Immature natural killer cell (primary cell): ENCODE measurements around the gene AP4M1. TPM values are rescaled to one million over a fixed set of nuclear protein-coding genes. Genes with fewer than 3 reads are reported as not detected.

Experiments
- DNase-seq, 3 donors: peaks; one replicate each; pipeline ENCODE4 v3.0.0; 2022; ENCODE audit warnings: mixed read lengths in 1 of 3
- H3K27ac Mint-ChIP-seq, 6 donors: one replicate each; pipeline ENCODE4 v1.8.0; 2020; ENCODE audit warnings: mixed read lengths in 6 of 6, mild to moderate bottlenecking in 5 of 6, inconsistent platforms in 4 of 6, moderate library complexity in 3 of 6
- H3K27me3 Mint-ChIP-seq, 3 donors: one replicate each; pipeline ENCODE4 v1.8.0; 2020 to 2021; ENCODE audit warnings: low read depth in 3 of 3, mild to moderate bottlenecking in 3 of 3, mixed read lengths in 3 of 3, moderate library complexity in 3 of 3, inconsistent platforms in 1 of 3
- H3K36me3 Mint-ChIP-seq, 3 donors: one replicate each; pipeline ENCODE4 v1.8.0; 2020; ENCODE audit warnings: mixed read lengths in 3 of 3, inconsistent platforms in 2 of 3, mild to moderate bottlenecking in 2 of 3
- H3K4me1 Mint-ChIP-seq, 2 donors: one replicate each; pipeline ENCODE4 v1.8.0; 2020; ENCODE audit warnings: inconsistent platforms in 2 of 2, mild to moderate bottlenecking in 2 of 2, mixed read lengths in 2 of 2, moderate library complexity in 1 of 2
- H3K4me3 Mint-ChIP-seq, 5 donors: one replicate each; pipeline ENCODE4 v1.8.0; 2020; ENCODE audit warnings: mild to moderate bottlenecking in 5 of 5, mixed read lengths in 5 of 5, inconsistent platforms in 3 of 5, moderate library complexity in 3 of 5
- H3K9me3 Mint-ChIP-seq, 6 donors: one replicate each; pipeline ENCODE4 v1.8.0; 2020; ENCODE audit warnings: mild to moderate bottlenecking in 6 of 6, mixed read lengths in 6 of 6, inconsistent platforms in 4 of 6, moderate library complexity in 3 of 6
- polyA plus RNA-seq, 3 donors: library from polyadenylated mRNA; unstranded; fragments of 300-500 nt; fragmentation: Illumina TruSeq; gene quantifications; one replicate each; pipeline ENCODE4 v1.2.3, GENCODE V29; 2021

AP4M1 gene
- polyA plus RNA-seq, 3 donors from 2014 or later: 7.1 to 12.9 (median 8.8) TPM

GRCh38 chr7:100154651-100155491, 53.4 kb downstream of the AP4M1 start:
- Mint-ChIP-seq H3K4me3 (peak overlapping the region in 1 of 5 donors; percentile 56), H3K27ac (no peak overlapping the region), H3K4me1 (peaks cover 45 to 51% of the 10 kb centered on the region in 2 donors), H3K9me3 (no peaks in the 10 kb centered on the region), H3K36me3 (peaks cover 9 to 14% (median 10%) of the 10 kb centered on the region in 3 donors), H3K27me3 (peaks cover 0 to 9% (median 4%) of the 10 kb centered on the region in 3 donors)
- DNase-seq: no peak

- H3K36me3 Mint-ChIP-seq: peaks cover 4 to 8% (median 6%) of the 10 kb centered on the region in 3 donors
- no peaks in the 10 kb centered on the region for H3K9me3 Mint-ChIP-seq
- H3K4me1 Mint-ChIP-seq: peaks cover 38 to 42% of the 10 kb centered on the region in 2 donors
- H3K4me3 Mint-ChIP-seq: peak overlapping the region in 3 of 5 donors; percentile 9 to 56 (median 18)
- peaks cover 0 to 9% (median 4%) of the 10 kb centered on the region in 3 donors for H3K27me3 Mint-ChIP-seq
- peak overlapping the region in 4 of 6 donors; percentile 47 to 83 (median 66) for H3K27ac Mint-ChIP-seq
- no peak for DNase-seq
Observed at GRCh38 chr7:100155553-100156317, 54.3 kb downstream of the AP4M1 start.

- H3K9me3 Mint-ChIP-seq: no peaks in the 10 kb centered on the region
- DNase-seq: no peak
- H3K36me3 Mint-ChIP-seq: peaks cover 4 to 8% (median 6%) of the 10 kb centered on the region in 3 donors
- peak overlapping the region; percentile 48 to 86 (median 70) for H3K4me3 Mint-ChIP-seq
- peak overlapping the region; percentile 67 to 84 (median 81) for H3K27ac Mint-ChIP-seq
- H3K4me1 Mint-ChIP-seq: peaks cover 38 to 42% of the 10 kb centered on the region in 2 donors
- H3K27me3 Mint-ChIP-seq: peaks cover 0 to 9% (median 4%) of the 10 kb centered on the region in 3 donors
Observed at GRCh38 chr7:100156331-100157068, 55.1 kb downstream of the AP4M1 start.

GRCh38 chr7:100157069-100157333, 55.6 kb downstream of the AP4M1 start:
- Mint-ChIP-seq H3K9me3 (no peaks in the 10 kb centered on the region), H3K4me3 (peak overlapping the region; percentile 48 to 86 (median 70)), H3K4me1 (peaks cover 36 to 37% of the 10 kb centered on the region in 2 donors), H3K27ac (peak overlapping the region; percentile 67 to 93 (median 81)), H3K36me3 (peaks cover 4 to 8% (median 6%) of the 10 kb centered on the region in 3 donors), H3K27me3 (peaks cover 0 to 12% (median 4%) of the 10 kb centered on the region in 3 donors)
- DNase-seq: no peak

- no peak for DNase-seq
- Mint-ChIP-seq H3K4me1 (peaks cover 32% of the 10 kb centered on the region in 2 donors), H3K9me3 (no peaks in the 10 kb centered on the region), H3K27ac (peak overlapping the region; percentile 70 to 94 (median 90)), H3K36me3 (peaks cover 1 to 4% (median 1%) of the 10 kb centered on the region in 3 donors), H3K4me3 (peak overlapping the region; percentile 83 to 90 (median 86)), H3K27me3 (peaks cover 0 to 12% (median 5%) of the 10 kb centered on the region in 3 donors)
Observed at GRCh38 chr7:100157334-100158228, 56.1 kb downstream of the AP4M1 start.

Other genes starting within 250 kb of the AP4M1 start
- gene OR2AE1, start 224.6 kb upstream of the AP4M1 start, polyA plus RNA-seq: not detected
- gene TRIM4, start 182.1 kb upstream of the AP4M1 start, polyA plus RNA-seq: 10 to 100 TPM; 14.0 to 23.9 (median 14.7) TPM
- not detected for gene GJC3, start 172.0 kb upstream of the AP4M1 start, polyA plus RNA-seq
- not detected for gene AZGP1, start 125.6 kb upstream of the AP4M1 start, polyA plus RNA-seq
- gene ZKSCAN1, start 86.0 kb upstream of the AP4M1 start, polyA plus RNA-seq: 10 to 100 TPM; 14.4 to 48.9 (median 18.7) TPM
- gene ZSCAN21, start 51.9 kb upstream of the AP4M1 start, polyA plus RNA-seq: 1 to 10 TPM; 2.3 to 9.8 (median 4.0) TPM
- gene ZNF3, start 19.9 kb upstream of the AP4M1 start, polyA plus RNA-seq: 10 to 100 TPM in 2 of 3 donors, 1 to 10 TPM in 1; 5.2 to 21.2 (median 12.2) TPM
- gene COPS6, start 12.7 kb upstream of the AP4M1 start, polyA plus RNA-seq: 100 to 1,000 TPM; 163 to 289 (median 163) TPM
- gene MCM7, start 246 bp upstream of the AP4M1 start, polyA plus RNA-seq: 10 to 100 TPM; 40.3 to 59.0 (median 54.4) TPM
- gene TAF6, start 17.7 kb downstream of the AP4M1 start, polyA plus RNA-seq: 10 to 100 TPM; 15.3 to 34.8 (median 17.3) TPM
- gene CNPY4, start 18.0 kb downstream of the AP4M1 start, polyA plus RNA-seq: 10 to 100 TPM; 14.2 to 18.5 (median 17.7) TPM
- gene MBLAC1, start 25.3 kb downstream of the AP4M1 start, polyA plus RNA-seq: 1 to 10 TPM; 2.2 to 2.6 (median 2.4) TPM
- gene LAMTOR4, start 47.3 kb downstream of the AP4M1 start, polyA plus RNA-seq: 100 to 1,000 TPM; 408 to 587 (median 569) TPM
- gene TRAPPC14, start 57.1 kb downstream of the AP4M1 start, polyA plus RNA-seq: 1 to 10 TPM in 2 of 3 donors, under 1 TPM in 1; 0.71 to 2.9 (median 1.8) TPM
- gene GAL3ST4, start 67.0 kb downstream of the AP4M1 start, polyA plus RNA-seq: under 1 TPM in 1 of 3 donors, not detected in 2; 0.08 TPM
- gene GPC2, start 75.7 kb downstream of the AP4M1 start, polyA plus RNA-seq: not detected
- gene STAG3, start 76.3 kb downstream of the AP4M1 start, polyA plus RNA-seq: 1 to 10 TPM in 1 of 3 donors, under 1 TPM in 2; 0.50 to 2.8 (median 0.72) TPM
- 100 to 1,000 TPM; 151 to 240 (median 209) TPM for gene PVRIG, start 118.3 kb downstream of the AP4M1 start, polyA plus RNA-seq
- gene SPDYE3, start 206.1 kb downstream of the AP4M1 start, polyA plus RNA-seq: 10 to 100 TPM in 1 of 3 donors, 1 to 10 TPM in 2; 6.8 to 11.1 (median 7.6) TPM